K562 (cell line): Measurements from ENCODE around the gene PRKG2. TPM values are rescaled to one million over a fixed set of nuclear protein-coding genes. Genes with fewer than 3 reads are reported as not detected.

ENCODE experiments used
- ATAC-seq: fragments of 200-7000 bp; cut with Tn5 transposase; 3 replicates; pipeline ENCODE4 v1.9.1; 2020; ENCODE audit warnings: moderate library complexity
- BruUV-seq: library from RNA; stranded (reverse); fragments of 400-500 nt; replicated peaks from 2 replicates; lab custom pipeline; 2021; lab: Mats Ljungman, UMichigan
- CTCF ChIA-PET: fragments of 300-600 bp; formaldehyde crosslinking; extraction: SDS; loops from one replicate; lab custom pipeline; 2021; ENCODE audit warnings: low intra/inter-chr PET ratio; lab: Yijun Ruan, JAX
- POLR2A ChIA-PET: fragments of 300-600, 350-650 bp; sonication (Branson Sonifier 250); formaldehyde crosslinking; extraction: SDS; loops from one replicate; lab custom pipeline; 2021; ENCODE audit warnings: antibody characterized with exemption, inconsistent platforms; lab: Yijun Ruan, JAX
- DNase-seq, 4 experiments: peaks; one replicate each; pipeline versions ENCODE4 v3.0.0 to v3.0.0-alpha.2; 2011 to 2018; ENCODE audit warnings: low spot score in 3 of 4, mixed read lengths in 3 of 4; ENCODE audit errors: extremely low read depth in 1 of 4
- FAIRE-seq: peaks from 2 replicates; lab custom pipeline; 2011; peaks lifted over from hg19 to GRCh38; lab: Jason Lieb, UNC
- H2AFZ ChIP-seq: 2 replicates; pipeline ENCODE4 v1.6.0; 2011; ENCODE audit warnings: low read depth, low read length, control low read depth, inconsistent platforms
- H3K27ac ChIP-seq: fragments of 200-600 bp; 3 replicates; pipeline ENCODE4 v1.8.0; 2011; ENCODE audit warnings: low read depth, mild to moderate bottlenecking, control low read depth, inconsistent platforms, low read length, moderate library complexity, mixed read lengths; ENCODE audit errors: extremely low read depth
- H3K27me3 ChIP-seq, 2 experiments: fragments of 300-600 bp in 1 of 2; 2 replicates in 1 of 2; 3 replicates in 1 of 2; pipeline versions ENCODE4 v1.6.0 to v1.8.0; 2011; ENCODE audit warnings: inconsistent platforms in 2 of 2, low read length in 2 of 2, mild to moderate bottlenecking in 1 of 2, mixed read lengths in 1 of 2, moderate library complexity in 1 of 2; ENCODE audit not compliant: control insufficient read depth in 2 of 2, insufficient read depth in 2 of 2
- H3K36me3 ChIP-seq: fragments of 300-600 bp; 3 replicates; pipeline ENCODE4 v1.8.0; 2011; ENCODE audit warnings: mild to moderate bottlenecking, low read length, inconsistent platforms; ENCODE audit not compliant: control insufficient read depth, insufficient read depth
- H3K4me1 ChIP-seq, 2 experiments: fragments of 200-600 bp in 1 of 2; replicated peaks in 1 of 2; 2 replicates in 1 of 2; 3 replicates in 1 of 2; pipeline versions ENCODE4 v1.5.1 to v1.8.0; 2011; ENCODE audit warnings: inconsistent platforms in 2 of 2, low read length in 2 of 2, mild to moderate bottlenecking in 1 of 2, mixed read lengths in 1 of 2, moderate library complexity in 1 of 2; ENCODE audit not compliant: control insufficient read depth in 2 of 2, insufficient read depth in 2 of 2
- H3K4me2 ChIP-seq: 2 replicates; pipeline ENCODE4 v1.6.1; 2011; ENCODE audit warnings: low read length, control low read depth, inconsistent platforms, mixed read lengths; ENCODE audit not compliant: insufficient read depth
- H3K4me3 ChIP-seq: fragments of 200-600 bp; sonication (generic), shearing (Covaris generic); 2 replicates; pipeline ENCODE4 v1.5.1; 2016; ENCODE audit warnings: control low read depth, inconsistent platforms
- H3K79me2 ChIP-seq: fragments of 200-600 bp; 3 replicates; pipeline ENCODE4 v1.8.0; 2011; ENCODE audit warnings: low read length, inconsistent platforms; ENCODE audit not compliant: control insufficient read depth, insufficient read depth
- H3K9ac ChIP-seq, 2 experiments: 2 replicates each; pipeline versions ENCODE4 v1.6.0 to v1.6.1; 2011; ENCODE audit warnings: low read depth in 2 of 2, low read length in 2 of 2, control low read depth in 1 of 2, inconsistent platforms in 1 of 2, mild to moderate bottlenecking in 1 of 2, mixed read lengths in 1 of 2; ENCODE audit not compliant: insufficient read depth in 1 of 2
- H3K9me1 ChIP-seq: one replicate; pipeline ENCODE4 v1.6.0; 2011; ENCODE audit warnings: inconsistent platforms, mild to moderate bottlenecking, low read length, moderate library complexity; ENCODE audit not compliant: control insufficient read depth, insufficient read depth
- H3K9me3 ChIP-seq: replicated peaks from 2 replicates; pipeline ENCODE4 v1.5.1; 2011; ENCODE audit warnings: low read depth, low read length, inconsistent platforms; ENCODE audit not compliant: control insufficient read depth, insufficient read depth
- H4K20me1 ChIP-seq: replicated peaks from 2 replicates; pipeline ENCODE4 v1.6.1; 2011; ENCODE audit warnings: low read length, inconsistent platforms, mixed read lengths; ENCODE audit not compliant: control insufficient read depth, insufficient read depth
- BRD9 ChIP-seq: fragments of 450-650 bp; IDR thresholded peaks from 2 replicates; pipeline ENCODE4 v1.6.1; 2018; ENCODE audit warnings: low read depth; ENCODE audit not compliant: partially characterized antibody
- CBFB ChIP-seq: sonication (generic); formaldehyde crosslinking; IDR thresholded peaks from 2 replicates; pipeline ENCODE4 v1.4.0; 2020; ENCODE audit warnings: mild to moderate bottlenecking, missing genetic modification reagents
- CREB1 ChIP-seq, 2 experiments: sonication (generic) in 1 of 2; formaldehyde crosslinking in 1 of 2; IDR thresholded peaks; 2 replicates each; pipeline versions ENCODE4 v1.6.1 to v1.8.0; 2012 to 2022; ENCODE audit warnings: inconsistent platforms in 1 of 2, mild to moderate bottlenecking in 1 of 2, missing genetic modification reagents in 1 of 2, moderate library complexity in 1 of 2
- CTCF ChIP-seq, 3 experiments: IDR thresholded peaks in 2 of 3; conservative IDR thresholded peaks in 1 of 3; 2 replicates each; pipeline ENCODE4 v1.5.1; 2011 to 2012; ENCODE audit warnings: low read length in 3 of 3, mild to moderate bottlenecking in 3 of 3, control low read depth in 2 of 3, improper control_type of control experiment in 1 of 3, inconsistent platforms in 1 of 3, low read depth in 1 of 3, mixed read lengths in 1 of 3, moderate library complexity in 1 of 3; ENCODE audit not compliant: insufficient read depth in 2 of 3
- HDAC3 ChIP-seq: fragments of 450-650 bp; IDR thresholded peaks from 2 replicates; pipeline ENCODE4 v1.6.1; 2018; ENCODE audit warnings: borderline replicate concordance, mild to moderate bottlenecking, moderate library complexity; ENCODE audit not compliant: partially characterized antibody
- HDAC8 ChIP-seq: fragments of 450-650 bp; IDR thresholded peaks from 2 replicates; pipeline ENCODE4 v1.6.1; 2016; ENCODE audit warnings: mild to moderate bottlenecking, missing genetic modification characterization, moderate library complexity, missing compliant biosample characterization
- IRF1 ChIP-seq: sonication (generic); formaldehyde crosslinking; IDR thresholded peaks from 2 replicates; pipeline ENCODE4 v1.8.0; 2022; ENCODE audit warnings: missing genetic modification reagents, mild to moderate bottlenecking, borderline replicate concordance
- KDM5B ChIP-seq: fragments of 200-600 bp; sonication (generic); IDR thresholded peaks from 2 replicates; pipeline ENCODE4 v1.6.1; 2012; ENCODE audit warnings: low read depth, mild to moderate bottlenecking, moderate library complexity, low read length, control low read depth, inconsistent platforms; ENCODE audit not compliant: insufficient replicate concordance
- MCM2 ChIP-seq: fragments of 450-650 bp; IDR thresholded peaks from 2 replicates; pipeline ENCODE4 v1.6.1; 2017; ENCODE audit warnings: low read depth, mild to moderate bottlenecking
- PML ChIP-seq: IDR thresholded peaks from 2 replicates; pipeline ENCODE4 v1.6.1; 2012; ENCODE audit warnings: low read length, inconsistent platforms
- RBBP5 ChIP-seq: fragments of 200-600 bp; sonication (generic); IDR thresholded peaks from 2 replicates; pipeline ENCODE4 v1.6.1; 2012; ENCODE audit warnings: borderline replicate concordance, mild to moderate bottlenecking, low read length, control low read depth, inconsistent platforms; ENCODE audit not compliant: insufficient read depth, poor library complexity, severe bottlenecking
- RBM17 ChIP-seq: fragments of 200-400 bp; formaldehyde crosslinking; IDR thresholded peaks from 2 replicates; pipeline ENCODE4 v1.6.1; 2017; ENCODE audit warnings: low read depth, mild to moderate bottlenecking, low read length, borderline replicate concordance
- SIN3A ChIP-seq, 2 experiments: fragments of 150-350 bp in 1 of 2; IDR thresholded peaks; 2 replicates each; pipeline ENCODE4 v1.6.1; 2011 to 2016; ENCODE audit warnings: borderline replicate concordance in 2 of 2, low read depth in 2 of 2, low read length in 2 of 2, mild to moderate bottlenecking in 2 of 2, moderate library complexity in 2 of 2; ENCODE audit not compliant: control insufficient read depth in 1 of 2
- ZNF280B ChIP-seq: fragments of 250-450 bp; sonication (Bioruptor Pico); IDR thresholded peaks from 2 replicates; pipeline ENCODE4 v1.5.1; 2021; ENCODE audit warnings: mild to moderate bottlenecking
- WGBS: fragments of 100-300 bp; shearing (Covaris generic); methylation state at CpG from one replicate; pipeline ENCODE4 v1.1.6; 2016; ENCODE audit warnings: low coverage, mixed read lengths; ENCODE audit not compliant: insufficient coverage; ENCODE audit errors: missing lambda C conversion rate; 5-methylcytosine and 5-hydroxymethylcytosine counted together
- in situ Hi-C: fragments of 300-500 bp; cut with MboI; formaldehyde crosslinking; loops from 4 replicates; pipeline ENCODE4 v1.15.0; 2018; ENCODE audit warnings: inconsistent platforms, mixed read lengths
- intact Hi-C: fragments of 100-400 bp; cut with micrococcal nuclease; formaldehyde crosslinking; loops from 2 replicates; pipeline ENCODE4 v1.14.2; 2022
- polyA plus RNA-seq, 8 experiments: library from polyadenylated mRNA; depleted of rRNA in 4 of 8; stranded (reverse) in 5 of 8; unstranded in 3 of 8; fragments of >200 nt; fragmentation: Nextera tagmentation in 2 of 8; fragmentation: Illumina TruSeq in 1 of 8; extraction: Ambion mirVana in 2 of 8; extraction: Trizol in 1 of 8; gene quantifications; 2 replicates each; pipeline versions ENCODE4 v1.2.1 to v1.2.3, GENCODE V29; 2011 to 2014; ENCODE audit warnings: inconsistent platforms in 1 of 8, missing spikeins in 1 of 8
- total RNA-seq, 7 experiments: library from RNA; depleted of rRNA in 6 of 7; stranded (reverse); fragments of >200 nt in 6 of 7; fragmentation: Illumina TruSeq in 2 of 7; extraction: Trizol in 2 of 7; gene quantifications; 2 replicates each; pipeline versions ENCODE4 v1.2.1 to v1.2.3, GENCODE V29; 2011 to 2021; ENCODE audit warnings: low replicate concordance in 1 of 7
- TF ChIP-seq, protein P1 (sequence below): sonication (generic); formaldehyde crosslinking; IDR thresholded peaks from 2 replicates; pipeline ENCODE4 v1.8.0; 2022; ENCODE audit warnings: mild to moderate bottlenecking, low read depth, missing genetic modification reagents

Gene PRKG2
- total and polyA plus RNA-seq, 9 of the 15 experiments (the other 6 are each of a cell fraction or from before 2014, with no cell fraction given) = 0.01 to 0.68 (median 0.34) TPM

DNA sequence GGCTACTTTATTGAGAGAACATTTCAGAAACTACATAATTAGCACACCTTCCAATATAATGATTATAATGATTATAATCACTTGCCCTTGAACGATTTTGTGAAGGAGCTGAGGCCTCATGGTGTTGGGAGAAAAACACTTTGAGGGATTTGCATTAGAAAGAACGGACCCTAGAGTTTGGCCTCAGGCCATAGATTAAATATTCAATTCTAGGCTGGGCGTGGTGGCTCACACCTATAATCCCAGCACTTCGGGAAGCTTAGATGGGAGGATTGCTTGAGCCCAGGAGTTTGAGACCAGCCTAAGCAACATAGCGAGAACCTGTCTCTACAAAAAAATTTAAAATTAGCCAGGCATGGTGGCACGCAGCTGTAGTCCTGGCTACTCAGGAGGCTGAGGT, 12.9 kb upstream of the PRKG2 start (continued):
- TF ChIP-seq RBBP5 (no peak), RBM17 (no peak), HDAC3 (no peak), SIN3A (IDR thresholded peaks at IDR 0.05; ENCODE audit: borderline replicate concordance in 2 of 2, control insufficient read depth in 1 of 2, low read depth in 2 of 2, low read length in 2 of 2) (no peak), BRD9 (no peak), CBFB (CRISPR knock-in tag) (no peak), PML (no peak), MCM2 (no peak)

GRCh38 chr4:81227138-81227537, 12.1 kb upstream of the PRKG2 start:
- WGBS = 0% methylated on average over 4 of the region's 4 CpGs
- no peak for TF ChIP-seq CTCF (IDR thresholded peaks at IDR 0.05 in 2 of 3, conservative IDR thresholded peaks at IDR 0.05 in 1 of 3; ENCODE audit: insufficient read depth in 2 of 3, low read depth in 1 of 3, low read length in 3 of 3)
- TF ChIP-seq, protein P1, sequence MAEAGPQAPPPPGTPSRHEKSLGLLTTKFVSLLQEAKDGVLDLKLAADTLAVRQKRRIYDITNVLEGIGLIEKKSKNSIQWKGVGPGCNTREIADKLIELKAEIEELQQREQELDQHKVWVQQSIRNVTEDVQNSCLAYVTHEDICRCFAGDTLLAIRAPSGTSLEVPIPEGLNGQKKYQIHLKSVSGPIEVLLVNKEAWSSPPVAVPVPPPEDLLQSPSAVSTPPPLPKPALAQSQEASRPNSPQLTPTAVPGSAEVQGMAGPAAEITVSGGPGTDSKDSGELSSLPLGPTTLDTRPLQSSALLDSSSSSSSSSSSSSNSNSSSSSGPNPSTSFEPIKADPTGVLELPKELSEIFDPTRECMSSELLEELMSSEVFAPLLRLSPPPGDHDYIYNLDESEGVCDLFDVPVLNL (CRISPR knock-in tag) = no peak
- TF ChIP-seq HDAC8 = no peak
- no peak for TF ChIP-seq HDAC3
- TF ChIP-seq KDM5B = no peak
- TF ChIP-seq ZNF280B (CRISPR knock-in tag) = no peak
- no peak for TF ChIP-seq CREB1 (IDR thresholded peaks at IDR 0.05)
- TF ChIP-seq CREB1 (CRISPR knock-in tag; IDR thresholded peaks at IDR 0.05) = no peak
- TF ChIP-seq IRF1 (CRISPR knock-in tag) = no peak

More at GRCh38 chr4:81227138-81227537, 12.1 kb upstream of the PRKG2 start:
- no TSS peak for BruUV-seq
- Histone ChIP-seq H3K27me3 (no peaks in the 10 kb centered on the region), H3K36me3 (no peaks in the 10 kb centered on the region), H4K20me1 (no peaks in the 10 kb centered on the region), H3K9ac (no peak overlapping the region), H3K79me2 (no peaks in the 10 kb centered on the region), H3K27ac (no peak overlapping the region), H2AFZ (no peak overlapping the region), H3K9me1 (no peaks in the 10 kb centered on the region), H3K4me2 (no peak overlapping the region), H3K9me3 (no peaks in the 10 kb centered on the region), H3K4me1 (no peaks in the 10 kb centered on the region), H3K4me3 (no peak overlapping the region)
- ATAC-seq (no peak), FAIRE-seq (no peak), DNase-seq (no peak)
- CTCF ChIA-PET = no interaction called here
- in situ Hi-C loops (no loop called here), intact Hi-C loops (no loop called here)
- POLR2A ChIA-PET = interaction anchor here (0.6 to 1.1 kb wide), 2 partner anchors 12 to 36 kb away, joined by 3 read pairs; partner anchors contain the start of gene PRKG2
